IPS-18c (cell line): ENCODE results near the gene CBFB.

Source experiments
- H3K4me3 ChIP-seq: 2 replicates; pipeline ENCODE4 v1.7.0; 2013; ENCODE audit warnings: low read depth, mild to moderate bottlenecking, low read length, moderate library complexity; ENCODE audit not compliant: insufficient read depth
- H3K9me3 ChIP-seq: one replicate; pipeline ENCODE4 v1.6.1; 2013; ENCODE audit warnings: mild to moderate bottlenecking, low read length, moderate library complexity; ENCODE audit not compliant: control insufficient read depth, insufficient read depth

The CBFB gene

DNA sequence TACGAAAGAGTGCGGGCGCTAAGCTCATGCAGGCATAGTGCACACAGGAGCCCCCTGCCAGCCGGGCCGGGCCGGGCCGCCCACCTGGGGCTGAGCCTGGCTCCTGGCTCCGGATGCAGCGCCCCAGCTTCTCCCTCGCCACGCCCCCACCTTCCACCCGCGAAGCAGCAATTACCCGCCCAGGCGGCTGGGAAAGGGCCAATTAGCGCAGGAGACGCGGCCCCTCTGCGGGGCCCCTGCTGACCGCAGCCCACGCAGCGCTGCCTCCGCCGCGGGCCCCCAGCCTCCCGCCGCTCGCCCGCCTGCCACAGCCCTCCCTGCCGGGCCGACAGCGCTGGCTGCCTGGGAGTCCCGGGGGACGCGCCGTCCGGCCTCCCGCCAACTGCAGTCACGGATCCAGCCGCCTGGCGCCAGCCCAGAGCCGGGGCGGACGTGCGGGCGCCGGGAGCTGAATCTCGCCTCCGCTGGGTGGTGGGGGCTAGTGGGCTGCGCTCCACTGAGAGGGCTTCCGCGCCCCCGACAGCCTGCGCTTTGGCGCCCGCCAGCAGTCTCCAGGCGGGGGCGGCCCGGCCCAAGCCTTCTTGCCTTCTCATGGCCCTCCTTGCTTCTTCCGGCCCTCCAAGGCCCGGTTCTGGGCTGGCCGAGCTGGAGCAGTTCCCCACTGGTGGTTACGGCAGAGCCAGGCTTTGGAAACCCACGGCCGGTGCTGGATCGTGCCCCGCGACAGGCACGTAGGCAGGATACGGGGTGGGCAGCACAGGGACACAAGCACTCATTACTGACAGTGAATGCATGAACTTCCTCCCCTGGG is 14.9 kb upstream of the CBFB start:
- Histone ChIP-seq H3K9me3 (no peaks in the 10 kb centered on the region), H3K4me3 (peak overlapping the region; percentile 52)

DNA sequence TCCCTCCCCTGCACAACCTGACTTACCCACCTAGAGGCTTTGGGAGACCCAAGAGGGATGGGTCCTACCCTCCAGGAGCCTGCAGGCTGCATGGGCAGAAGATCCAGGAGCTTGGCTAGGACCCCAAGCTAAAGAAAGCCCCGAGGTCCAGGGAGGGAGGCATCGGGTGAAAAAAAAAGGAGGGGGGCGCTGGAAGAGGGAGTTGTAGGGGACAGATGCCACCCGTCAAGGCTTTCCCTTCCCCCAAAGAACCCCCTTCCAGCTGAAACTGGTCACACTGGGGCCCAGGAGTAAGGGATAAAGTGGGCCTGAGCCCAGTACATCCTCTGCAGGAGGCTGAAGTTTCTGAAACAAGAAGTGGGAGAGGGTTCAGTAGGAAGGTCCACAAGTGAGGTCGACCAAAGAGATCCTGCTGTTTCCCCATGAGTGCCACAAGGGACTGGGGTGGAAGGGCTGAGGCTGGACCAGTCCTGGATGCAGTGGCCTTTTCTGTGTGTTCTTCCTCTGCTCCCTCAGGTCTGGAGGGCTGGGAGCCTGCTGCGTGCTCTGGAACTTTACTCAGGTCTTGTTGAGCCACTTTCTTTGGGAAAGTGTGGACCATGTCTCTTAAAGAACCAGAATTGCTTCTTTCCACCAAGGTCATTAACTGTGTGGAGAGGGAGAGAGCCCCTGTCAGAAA is 14.2 kb upstream of the CBFB start:
- H3K9me3 ChIP-seq, result no peaks in the 10 kb centered on the region
- H3K4me3 ChIP-seq, result no peak overlapping the region; the same call in 1 of the 2 replicates

DNA sequence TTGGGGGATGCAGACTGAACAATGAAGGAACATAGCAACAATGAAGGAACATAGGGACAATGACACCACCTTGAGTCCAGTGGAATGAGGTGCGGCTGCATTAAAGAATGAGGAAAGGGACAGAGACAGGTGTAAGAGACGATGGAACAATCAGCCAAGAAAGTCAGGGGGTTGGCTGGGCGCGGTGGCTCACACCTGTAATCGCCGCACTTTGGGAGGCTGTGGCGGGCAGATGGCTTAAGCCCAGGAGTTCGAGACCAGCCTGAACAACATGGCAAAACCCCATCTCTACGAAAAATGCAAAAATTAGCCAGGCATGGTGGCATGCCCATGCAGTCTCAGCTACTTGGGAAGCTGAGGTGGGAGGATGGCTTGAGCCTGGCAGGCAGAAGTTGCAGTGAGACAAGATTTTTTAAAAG is 13.6 kb upstream of the CBFB start:
- Histone ChIP-seq H3K9me3 (no peaks in the 10 kb centered on the region), H3K4me3 (no peak overlapping the region)

DNA sequence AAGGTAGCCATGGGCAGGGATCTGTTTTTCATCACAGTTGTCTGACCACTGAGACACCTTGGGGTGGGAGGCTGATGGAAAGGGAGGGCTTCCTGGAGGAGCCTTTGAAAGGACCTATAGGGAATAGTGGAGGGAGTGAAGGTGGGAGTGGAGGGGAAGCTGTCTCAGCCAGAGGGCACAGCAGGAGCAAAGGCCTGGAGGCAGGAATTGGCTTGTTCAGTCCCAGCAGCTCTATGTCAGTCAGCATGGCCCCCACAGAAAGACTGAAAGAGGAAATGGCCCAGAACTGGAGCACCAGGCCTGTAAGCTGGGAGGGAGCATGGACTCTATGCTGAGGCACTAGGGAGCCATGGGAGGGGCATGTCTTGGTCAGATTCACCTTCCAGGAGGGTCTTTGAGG is 12.8 kb upstream of the CBFB start:
- no peaks in the 10 kb centered on the region for H3K9me3 ChIP-seq
- H3K4me3 ChIP-seq, result no peak overlapping the region

DNA sequence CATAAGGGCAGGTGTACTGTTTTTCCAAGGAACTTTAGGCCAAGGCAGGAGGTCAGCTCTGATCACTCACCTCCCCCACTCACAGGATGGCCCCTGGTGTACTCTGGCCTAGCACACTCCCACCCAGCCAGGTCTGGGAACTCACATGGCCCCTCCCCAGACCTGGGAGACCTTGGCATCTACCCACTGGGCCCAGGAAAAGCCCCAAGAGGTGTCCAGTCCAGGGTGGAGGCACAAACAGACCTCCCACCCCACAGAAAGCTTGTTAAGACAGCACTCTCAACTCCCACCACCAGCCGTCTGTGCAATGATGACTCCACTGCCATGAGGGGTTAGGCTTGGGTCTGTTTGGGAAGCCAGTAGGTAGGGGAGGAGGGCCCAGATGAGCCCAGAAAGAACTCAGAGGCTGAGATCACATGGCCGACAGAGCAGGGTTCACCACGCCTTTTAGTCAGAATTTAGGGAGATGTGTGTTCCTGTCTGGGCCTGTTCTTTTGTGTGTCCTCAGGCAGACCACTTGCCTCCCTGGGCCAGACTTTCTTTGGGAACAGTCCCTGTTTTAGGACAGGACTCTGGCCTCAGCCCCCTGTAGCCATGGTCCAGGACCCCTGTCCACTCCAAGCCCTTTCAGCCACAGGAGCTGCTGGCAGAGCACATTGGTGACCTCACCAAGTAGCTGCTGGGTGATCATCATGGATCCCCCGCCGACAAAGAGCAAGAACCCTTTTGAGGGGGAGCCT is 12.1 kb upstream of the CBFB start:
- no peak overlapping the region for H3K4me3 ChIP-seq

DNA sequence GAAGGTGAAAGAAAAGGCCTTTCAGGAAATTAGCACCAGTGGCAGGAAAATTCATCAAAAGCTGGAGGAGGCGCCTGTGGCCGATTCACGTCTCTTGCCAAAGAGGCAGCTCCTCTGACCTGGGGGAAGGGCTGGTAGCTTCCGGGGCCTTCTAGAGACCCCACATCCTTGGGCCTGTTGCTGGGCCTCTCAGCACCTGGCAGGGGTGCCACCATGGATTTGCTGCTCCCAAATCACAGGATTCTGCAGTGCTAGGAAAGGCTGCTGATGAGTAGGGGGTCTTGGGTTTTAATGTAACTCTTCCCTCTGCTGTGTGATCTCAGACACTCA is 11.6 kb upstream of the CBFB start:
- no peaks in the 10 kb centered on the region for H3K9me3 ChIP-seq
- H3K4me3 ChIP-seq, result no peak overlapping the region

More for the DNA sequence above, 12.1 kb upstream of the CBFB start:
- no peaks in the 10 kb centered on the region for H3K9me3 ChIP-seq

DNA sequence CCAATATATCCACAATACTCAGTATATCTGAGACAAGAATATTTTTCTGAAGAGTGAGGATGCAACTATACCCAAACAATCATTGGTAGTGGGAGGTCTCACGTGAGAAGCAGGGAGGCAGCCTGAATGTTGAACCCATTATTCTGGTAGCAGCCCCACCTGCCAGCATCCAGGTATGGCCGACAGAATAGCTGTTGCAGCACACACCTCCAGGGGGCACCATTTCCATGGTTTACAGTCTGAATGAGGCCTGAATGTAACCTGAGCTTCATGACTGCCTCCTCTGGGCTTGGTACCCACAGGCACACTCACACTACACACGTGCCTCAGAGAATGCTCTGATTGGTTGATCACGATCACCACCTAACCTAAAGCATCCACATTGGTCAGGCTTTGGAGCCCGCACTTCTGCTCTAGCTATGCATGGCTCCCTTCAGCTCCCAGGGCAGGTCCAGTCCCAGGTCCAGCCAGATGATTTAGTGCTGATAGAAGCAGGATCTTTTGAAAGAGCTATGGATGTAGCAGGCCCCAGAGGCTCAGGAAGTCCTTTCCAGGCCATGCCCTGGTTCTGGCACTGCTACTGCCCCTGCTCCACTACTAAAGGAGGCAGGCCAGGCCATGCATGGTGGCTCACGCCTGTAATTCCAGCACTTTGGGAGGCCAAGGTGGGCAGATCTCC is 11.0 kb upstream of the CBFB start:
- Histone ChIP-seq H3K9me3 (no peaks in the 10 kb centered on the region), H3K4me3 (no peak overlapping the region)

DNA sequence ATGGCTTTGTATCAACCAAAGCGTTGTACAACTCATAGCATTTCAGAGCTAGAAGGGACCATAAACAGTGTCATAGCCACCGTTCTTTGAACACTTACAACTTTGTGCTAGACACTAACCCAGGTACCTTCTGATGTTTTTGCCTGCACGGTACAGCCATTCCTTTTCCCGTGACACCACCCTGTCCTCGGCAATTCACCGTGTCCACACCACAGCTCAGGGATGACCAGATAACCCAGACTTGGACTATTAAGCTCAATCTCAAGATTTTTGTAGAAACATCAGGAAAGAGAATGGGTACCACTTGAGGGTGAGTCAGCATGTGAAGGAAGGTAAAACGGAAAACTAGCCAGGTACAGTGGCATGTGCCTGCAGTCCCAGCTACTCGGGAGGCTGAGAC is 9.8 kb upstream of the CBFB start:
- H3K4me3 ChIP-seq, result no peak overlapping the region

DNA sequence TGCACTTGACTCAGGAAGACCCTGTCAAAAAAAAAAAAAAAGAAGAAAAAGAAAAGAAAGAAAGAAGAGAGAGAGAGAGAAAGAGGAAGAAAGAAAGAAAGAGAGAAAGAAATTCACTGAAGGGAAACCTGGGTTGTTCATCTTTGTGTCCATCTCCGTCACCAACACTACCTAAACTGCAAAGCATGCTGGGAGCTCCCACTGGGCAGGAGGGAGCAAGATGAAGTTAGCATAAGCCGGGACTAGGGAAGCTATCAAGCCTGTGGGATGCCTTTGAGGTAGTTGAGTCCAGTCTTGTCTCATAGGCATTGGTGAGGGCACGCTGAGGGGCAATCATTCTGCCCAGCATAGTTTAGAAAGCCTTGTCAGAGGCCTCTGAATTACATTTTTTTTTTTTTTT is 7.6 kb upstream of the CBFB start:
- Histone ChIP-seq H3K9me3 (no peaks in the 10 kb centered on the region), H3K4me3 (no peak overlapping the region)

More for the DNA sequence above, 9.8 kb upstream of the CBFB start:
- no peaks in the 10 kb centered on the region for H3K9me3 ChIP-seq

DNA sequence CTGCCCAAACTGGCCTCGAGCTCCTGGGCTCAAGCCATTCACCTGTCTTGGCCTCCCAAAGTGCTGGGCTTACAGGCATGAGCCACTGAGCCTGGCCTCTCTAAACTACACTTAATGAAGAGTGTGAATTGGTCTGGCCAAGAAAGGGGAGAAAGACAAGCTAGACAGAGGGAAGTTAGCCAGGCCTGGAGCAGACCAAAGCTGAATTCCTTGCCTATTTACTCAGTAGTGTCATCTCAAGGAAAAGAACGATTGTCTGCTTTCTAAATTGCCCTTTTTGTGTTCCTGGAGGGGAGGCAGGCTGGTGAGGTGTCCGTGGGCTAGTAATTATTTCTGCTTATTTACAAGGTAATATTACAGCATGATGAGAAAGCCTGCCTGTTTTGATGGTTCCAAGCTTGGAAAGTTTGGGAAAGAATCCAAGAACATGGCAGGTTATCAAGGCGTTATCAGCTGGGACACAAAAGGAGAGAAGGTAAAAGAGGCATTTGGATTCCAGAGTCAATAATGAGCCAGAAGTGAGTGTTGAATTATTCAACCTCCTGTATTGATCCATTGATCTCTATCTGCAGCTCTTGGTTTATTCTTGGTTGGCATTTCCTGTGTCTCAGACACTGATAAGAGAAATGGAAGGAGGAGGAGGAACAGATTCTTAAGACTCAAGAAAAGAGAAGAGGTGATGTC is 6.3 kb upstream of the CBFB start:
- H3K9me3 ChIP-seq, result no peaks in the 10 kb centered on the region
- H3K4me3 ChIP-seq, result no peak overlapping the region

DNA sequence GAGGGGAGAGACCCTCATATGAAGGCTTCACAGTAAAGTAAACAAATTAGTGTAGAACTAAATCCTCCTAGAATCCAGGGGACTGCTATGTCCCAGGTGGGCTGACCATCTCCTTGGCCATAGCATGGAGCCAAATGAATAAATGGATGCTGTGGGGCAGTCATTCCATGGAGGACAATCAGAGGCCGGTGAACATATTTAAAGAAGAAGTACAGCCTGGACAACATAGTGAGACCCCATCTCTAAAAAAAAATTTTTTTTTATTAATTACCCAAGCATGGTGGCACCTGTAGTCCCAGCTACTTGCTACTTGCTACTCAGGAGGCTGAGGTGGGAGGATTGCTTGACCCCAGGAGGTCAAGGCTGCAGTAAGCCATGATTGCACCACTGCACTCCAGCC is 5.3 kb upstream of the CBFB start:
- no peak overlapping the region for H3K4me3 ChIP-seq
- H3K9me3 ChIP-seq, result no peaks in the 10 kb centered on the region

DNA sequence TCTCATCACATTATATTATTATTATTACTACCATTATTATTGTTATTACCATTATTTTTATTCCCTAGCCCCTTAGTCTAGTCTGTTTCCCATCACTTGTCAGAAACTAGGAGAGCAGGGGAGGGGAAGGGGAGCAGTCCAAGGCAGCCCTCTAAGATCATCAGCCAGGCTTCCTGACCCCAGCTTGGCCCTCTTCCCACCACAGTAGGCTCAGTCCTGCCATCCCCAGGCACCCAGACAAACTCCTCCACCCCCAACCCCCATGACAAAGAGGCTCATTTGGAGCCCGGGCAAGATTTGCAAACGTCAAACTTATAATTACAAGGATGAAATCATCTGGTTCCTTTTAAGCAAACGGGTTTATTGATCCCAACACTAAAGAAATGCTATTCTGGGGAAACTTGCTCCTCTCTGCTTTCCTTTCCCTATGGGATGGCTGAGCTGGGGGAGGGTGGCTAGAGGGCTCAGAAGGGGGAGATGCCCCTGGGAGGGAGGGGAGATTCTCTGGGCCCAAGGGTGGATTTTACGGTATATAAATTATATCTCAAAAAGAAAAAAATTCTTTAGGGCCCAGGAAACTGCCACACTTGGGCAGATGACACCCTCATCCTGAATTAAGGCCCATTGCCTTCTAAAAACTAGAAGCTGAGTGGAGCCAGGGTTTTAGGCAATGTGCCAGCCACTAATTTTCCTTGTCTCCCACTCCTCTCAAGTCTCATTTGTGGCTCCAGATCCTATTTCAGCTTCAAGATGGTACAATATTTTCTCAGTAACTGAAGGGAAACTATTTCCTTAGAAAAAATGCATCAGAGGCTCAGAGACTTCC is 4.4 kb upstream of the CBFB start:
- peaks cover 3% of the 10 kb centered on the region for H3K9me3 ChIP-seq
- H3K4me3 ChIP-seq, result no peak overlapping the region

DNA sequence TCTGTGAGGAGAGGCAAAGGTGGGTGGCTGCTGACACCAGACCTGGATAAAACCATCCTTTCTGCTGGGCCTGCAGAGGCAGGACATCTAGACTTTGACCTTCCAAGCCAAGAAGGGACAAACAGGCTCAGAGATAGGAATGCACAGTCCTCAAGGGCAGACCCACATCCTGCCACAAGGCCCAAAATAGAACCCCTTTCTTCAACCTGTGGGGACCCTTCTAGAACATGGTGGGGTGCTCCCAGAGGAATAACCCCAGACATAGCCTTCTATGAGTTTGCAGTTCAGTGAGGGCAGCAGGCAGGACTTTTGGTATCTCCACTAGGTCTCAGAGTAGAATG is 3.8 kb upstream of the CBFB start:
- no peak overlapping the region for H3K4me3 ChIP-seq
- H3K9me3 ChIP-seq, result peaks cover 3% of the 10 kb centered on the region

DNA sequence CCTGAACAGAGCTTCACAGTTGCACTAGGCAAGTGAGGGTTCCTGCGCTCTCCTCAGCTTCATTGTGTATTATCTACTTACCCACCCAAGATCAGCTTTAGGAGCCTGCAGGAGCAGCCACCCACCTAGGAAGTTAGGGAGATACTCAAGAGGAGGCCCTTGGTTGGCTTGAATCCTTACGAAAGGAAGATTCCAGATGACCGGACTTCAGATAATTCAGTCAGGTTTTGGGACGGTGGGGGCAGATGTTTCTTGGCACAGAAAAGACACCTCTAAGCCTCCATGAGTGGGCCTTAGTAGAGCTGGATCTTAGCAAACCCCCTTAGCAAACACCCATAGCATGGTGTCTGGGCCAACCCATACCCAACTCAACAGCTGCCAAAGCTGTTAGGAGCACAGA is 2.4 kb upstream of the CBFB start:
- H3K4me3 ChIP-seq, result no peak overlapping the region
- H3K9me3 ChIP-seq, result peaks cover 3% of the 10 kb centered on the region

DNA sequence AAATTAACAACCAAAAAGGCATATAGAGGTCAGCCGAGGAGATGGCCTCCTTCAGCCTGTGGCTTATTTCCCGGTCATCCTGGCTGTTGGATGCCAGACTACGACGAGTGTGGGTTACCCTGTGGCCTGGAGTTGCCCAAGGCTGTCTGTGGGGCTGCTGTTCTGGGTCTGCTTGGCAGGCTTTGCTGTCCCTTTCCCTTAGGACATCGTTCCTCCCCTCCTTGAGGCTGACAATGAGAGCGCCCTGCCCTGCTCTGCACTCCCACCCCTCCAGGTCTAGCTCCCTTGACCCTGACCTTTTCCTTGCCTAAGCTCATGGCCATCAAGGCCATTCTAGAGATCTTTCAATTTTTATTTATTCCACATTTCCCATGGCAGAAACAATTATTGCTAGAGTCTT is 1.9 kb upstream of the CBFB start:
- Histone ChIP-seq H3K4me3 (no peak overlapping the region), H3K9me3 (peaks cover 3% of the 10 kb centered on the region)

DNA sequence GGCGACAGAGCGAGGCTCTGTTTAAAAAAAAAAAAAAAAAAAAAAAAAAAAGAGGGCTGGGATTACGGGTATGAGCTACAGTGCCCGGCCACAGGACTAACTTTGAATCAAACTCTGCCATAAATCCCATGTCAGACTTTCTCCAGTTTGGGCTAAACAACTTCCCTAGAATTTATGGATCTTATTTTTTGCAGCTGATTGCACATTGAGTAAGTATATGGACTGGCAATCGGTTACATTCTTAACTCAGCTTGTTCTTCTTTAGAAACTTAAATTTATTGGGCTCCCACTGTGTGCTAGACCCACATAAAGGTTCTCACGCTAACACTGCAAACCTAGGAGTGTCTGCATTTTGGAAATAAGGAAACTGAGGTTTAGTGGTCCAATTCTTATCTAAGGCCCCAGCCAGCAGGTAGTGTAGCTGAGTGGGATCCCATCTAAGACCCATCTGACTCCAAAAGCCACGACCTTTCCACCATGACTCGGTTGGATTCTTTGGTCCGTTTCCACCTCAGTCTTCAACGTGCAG is 718 bp upstream of the CBFB start:
- Histone ChIP-seq H3K9me3 (peaks cover 3% of the 10 kb centered on the region), H3K4me3 (peak overlapping the region; percentile 55; the same call in 1 of the 2 replicates)
